SK-N-SH treated with all-trans-retinoic acid at 6 μM for 48 hours (cell line): ENCODE measurements around the gene SLC25A36.

ENCODE experiments used
- ATAC-seq: fragments of 200-7000 bp; cut with Tn5 transposase; 3 replicates; pipeline ENCODE4 v1.9.1; 2020; ENCODE audit warnings: mild to moderate bottlenecking, moderate library complexity
- ARNTL ChIP-seq: fragments of 450-650 bp; formaldehyde crosslinking; IDR thresholded peaks from 2 replicates; pipeline ENCODE4 v1.5.0; 2020; ENCODE audit warnings: low read depth, mild to moderate bottlenecking, moderate library complexity, borderline replicate concordance
- CREB5 ChIP-seq: fragments of 250-450 bp; sonication (Bioruptor Pico); IDR thresholded peaks from 2 replicates; pipeline ENCODE4 v1.5.1; 2020; ENCODE audit warnings: low read depth, mild to moderate bottlenecking, moderate library complexity
- CSDC2 ChIP-seq: fragments of 250-450 bp; sonication (Bioruptor Pico); IDR thresholded peaks from 2 replicates; pipeline ENCODE4 v1.5.0; 2020; ENCODE audit warnings: mild to moderate bottlenecking, moderate library complexity
- ESRRG ChIP-seq: fragments of 250-450 bp; sonication (Bioruptor Pico); IDR thresholded peaks from 2 replicates; pipeline ENCODE4 v1.6.1; 2021; ENCODE audit warnings: mild to moderate bottlenecking
- GLIS3 ChIP-seq: fragments of 250-450 bp; sonication (Bioruptor Pico); IDR thresholded peaks from 2 replicates; pipeline ENCODE4 v1.5.0; 2020; ENCODE audit warnings: mild to moderate bottlenecking, moderate library complexity
- ISL1 ChIP-seq: fragments of 250-450 bp; sonication (Bioruptor Pico); IDR thresholded peaks from 2 replicates; pipeline ENCODE4 v2.1.2; 2022; ENCODE audit warnings: mild to moderate bottlenecking, moderate library complexity
- PPARA ChIP-seq: fragments of 250-450 bp; sonication (Bioruptor Pico); IDR thresholded peaks from 2 replicates; pipeline ENCODE4 v1.5.0; 2020; ENCODE audit warnings: mild to moderate bottlenecking, borderline replicate concordance
- RARB ChIP-seq: fragments of 250-450 bp; sonication (Bioruptor Pico); IDR thresholded peaks from 2 replicates; pipeline ENCODE4 v1.8.0; 2021; ENCODE audit warnings: mild to moderate bottlenecking, moderate library complexity
- SNAI2 ChIP-seq: fragments of 250-450 bp; sonication (Bioruptor Pico); IDR thresholded peaks from 2 replicates; pipeline ENCODE4 v1.5.0; 2020; ENCODE audit warnings: mild to moderate bottlenecking, moderate library complexity
- TCF4 ChIP-seq: fragments of 250-450 bp; sonication (Bioruptor Pico); IDR thresholded peaks from 2 replicates; pipeline ENCODE4 v1.8.0; 2021; ENCODE audit warnings: mild to moderate bottlenecking, moderate library complexity, borderline replicate concordance
- TOX ChIP-seq: fragments of 250-450 bp; sonication (Bioruptor Pico); IDR thresholded peaks from 2 replicates; pipeline ENCODE4 v1.8.0; 2021; ENCODE audit warnings: mild to moderate bottlenecking, moderate library complexity, borderline replicate concordance
- ZC3H10 ChIP-seq: fragments of 250-450 bp; sonication (Bioruptor Pico); IDR thresholded peaks from 2 replicates; pipeline ENCODE4 v1.5.1; 2021; ENCODE audit warnings: mild to moderate bottlenecking, moderate library complexity
- ZFP3 ChIP-seq: fragments of 250-450 bp; sonication (Bioruptor Pico); IDR thresholded peaks from 2 replicates; pipeline ENCODE4 v1.5.0; 2020; ENCODE audit warnings: mild to moderate bottlenecking, moderate library complexity
- ZFP30 ChIP-seq: fragments of 450-650 bp; formaldehyde crosslinking; IDR thresholded peaks from 2 replicates; pipeline ENCODE4 v1.5.0; 2022; ENCODE audit warnings: mild to moderate bottlenecking, moderate library complexity
- ZNF565 ChIP-seq: fragments of 450-650 bp; formaldehyde crosslinking; conservative IDR thresholded peaks from 2 replicates; pipeline ENCODE4 v1.5.0; 2020; ENCODE audit warnings: low read depth, mild to moderate bottlenecking, moderate library complexity
- ZNF70 ChIP-seq: fragments of 450-650 bp; formaldehyde crosslinking; IDR thresholded peaks from 2 replicates; pipeline ENCODE4 v1.5.0; 2020; ENCODE audit warnings: mild to moderate bottlenecking, moderate library complexity
- ZNF8 ChIP-seq: fragments of 450-650 bp; formaldehyde crosslinking; IDR thresholded peaks from 2 replicates; pipeline ENCODE4 v1.5.0; 2020; ENCODE audit warnings: mild to moderate bottlenecking, moderate library complexity
- TF ChIP-seq, protein P1 (sequence below): fragments of 250-450 bp; sonication (Bioruptor Pico); IDR thresholded peaks from 2 replicates; pipeline ENCODE4 v1.5.1; 2021; ENCODE audit warnings: mild to moderate bottlenecking, moderate library complexity
- TF ChIP-seq, protein P2 (sequence below): fragments of 250-450 bp; sonication (Bioruptor Pico); IDR thresholded peaks from 2 replicates; pipeline ENCODE4 v1.8.0; 2021; ENCODE audit warnings: low read depth, mild to moderate bottlenecking, moderate library complexity, borderline replicate concordance
- TF ChIP-seq, protein P3 (sequence below): fragments of 250-450 bp; sonication (Bioruptor Pico); IDR thresholded peaks from 2 replicates; pipeline ENCODE4 v1.8.0; 2020; ENCODE audit warnings: mild to moderate bottlenecking, moderate library complexity, borderline replicate concordance
- TF ChIP-seq, protein P4 (sequence below): fragments of 250-450 bp; sonication (Bioruptor Pico); IDR thresholded peaks from 2 replicates; pipeline ENCODE4 v1.5.0; 2020; ENCODE audit warnings: mild to moderate bottlenecking, moderate library complexity

Gene SLC25A36

GRCh38 chr3:140943781-140944552 is 2.3 kb downstream of the SLC25A36 start:
- ATAC-seq: no peak
- no peak for TF ChIP-seq ZFP3
- TF ChIP-seq, protein P1, sequence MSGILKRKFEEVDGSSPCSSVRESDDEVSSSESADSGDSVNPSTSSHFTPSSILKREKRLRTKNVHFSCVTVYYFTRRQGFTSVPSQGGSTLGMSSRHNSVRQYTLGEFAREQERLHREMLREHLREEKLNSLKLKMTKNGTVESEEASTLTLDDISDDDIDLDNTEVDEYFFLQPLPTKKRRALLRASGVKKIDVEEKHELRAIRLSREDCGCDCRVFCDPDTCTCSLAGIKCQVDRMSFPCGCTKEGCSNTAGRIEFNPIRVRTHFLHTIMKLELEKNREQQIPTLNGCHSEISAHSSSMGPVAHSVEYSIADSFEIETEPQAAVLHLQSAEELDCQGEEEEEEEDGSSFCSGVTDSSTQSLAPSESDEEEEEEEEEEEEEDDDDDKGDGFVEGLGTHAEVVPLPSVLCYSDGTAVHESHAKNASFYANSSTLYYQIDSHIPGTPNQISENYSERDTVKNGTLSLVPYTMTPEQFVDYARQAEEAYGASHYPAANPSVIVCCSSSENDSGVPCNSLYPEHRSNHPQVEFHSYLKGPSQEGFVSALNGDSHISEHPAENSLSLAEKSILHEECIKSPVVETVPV (CRISPR knock-in tag): no peak
- TF ChIP-seq, all 23 proteins: peak for 0

DNA sequence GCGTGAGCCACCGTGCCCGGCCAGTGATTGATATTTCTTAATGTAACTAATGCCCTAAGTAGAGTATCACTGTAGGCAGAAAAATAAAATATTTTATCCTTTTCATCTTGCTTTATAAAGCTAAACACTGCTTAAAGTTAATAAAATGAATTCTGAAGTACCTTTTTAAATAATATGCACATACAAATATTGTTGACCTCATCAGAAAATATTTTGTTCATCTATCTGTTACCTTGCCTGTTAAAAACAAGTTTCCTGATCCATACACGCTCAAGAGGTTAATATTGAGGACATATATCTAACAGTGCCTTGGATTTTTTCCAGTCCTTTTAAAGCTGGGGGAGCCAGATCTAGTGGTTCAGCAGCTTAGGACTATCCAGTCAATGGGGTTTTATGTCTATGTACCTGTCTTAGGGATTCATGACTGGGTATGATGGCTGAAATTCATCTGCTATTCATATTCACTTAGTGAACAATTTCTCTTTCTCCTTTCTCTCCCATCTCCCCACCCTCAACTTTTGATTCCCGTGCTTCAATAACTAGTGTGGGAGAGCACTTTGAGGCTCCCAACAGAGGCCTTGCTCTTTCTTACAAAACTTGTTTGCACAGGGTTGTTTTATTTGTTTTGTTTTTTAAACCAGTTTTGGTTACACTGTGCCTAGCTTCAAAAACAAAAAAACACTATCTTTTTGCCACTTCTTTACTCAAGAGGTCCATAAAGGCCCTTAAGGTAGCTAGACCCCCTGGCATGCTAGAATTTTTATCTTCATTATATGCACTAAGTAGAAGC is 7.0 kb downstream of the SLC25A36 start:
- ATAC-seq: no peak
- TF ChIP-seq, protein P2, sequence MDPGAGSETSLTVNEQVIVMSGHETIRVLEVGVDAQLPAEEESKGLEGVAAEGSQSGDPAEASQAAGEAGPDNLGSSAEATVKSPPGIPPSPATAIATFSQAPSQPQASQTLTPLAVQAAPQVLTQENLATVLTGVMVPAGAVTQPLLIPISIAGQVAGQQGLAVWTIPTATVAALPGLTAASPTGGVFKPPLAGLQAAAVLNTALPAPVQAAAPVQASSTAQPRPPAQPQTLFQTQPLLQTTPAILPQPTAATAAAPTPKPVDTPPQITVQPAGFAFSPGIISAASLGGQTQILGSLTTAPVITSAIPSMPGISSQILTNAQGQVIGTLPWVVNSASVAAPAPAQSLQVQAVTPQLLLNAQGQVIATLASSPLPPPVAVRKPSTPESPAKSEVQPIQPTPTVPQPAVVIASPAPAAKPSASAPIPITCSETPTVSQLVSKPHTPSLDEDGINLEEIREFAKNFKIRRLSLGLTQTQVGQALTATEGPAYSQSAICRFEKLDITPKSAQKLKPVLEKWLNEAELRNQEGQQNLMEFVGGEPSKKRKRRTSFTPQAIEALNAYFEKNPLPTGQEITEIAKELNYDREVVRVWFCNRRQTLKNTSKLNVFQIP (CRISPR knock-in tag): no peak
- TF ChIP-seq ZFP30 (CRISPR knock-in tag) (no peak), ESRRG (CRISPR knock-in tag) (no peak), ZNF70 (CRISPR knock-in tag) (no peak), ZNF8 (no peak), TCF4 (CRISPR knock-in tag) (no peak), RARB (CRISPR knock-in tag) (no peak), GLIS3 (CRISPR knock-in tag) (no peak), ZFP3 (no peak), ISL1 (CRISPR knock-in tag) (no peak), CSDC2 (no peak), CREB5 (CRISPR knock-in tag) (no peak), SNAI2 (CRISPR knock-in tag) (no peak)
- TF ChIP-seq, protein P1 (CRISPR knock-in tag): no peak
- TF ChIP-seq, protein P3, sequence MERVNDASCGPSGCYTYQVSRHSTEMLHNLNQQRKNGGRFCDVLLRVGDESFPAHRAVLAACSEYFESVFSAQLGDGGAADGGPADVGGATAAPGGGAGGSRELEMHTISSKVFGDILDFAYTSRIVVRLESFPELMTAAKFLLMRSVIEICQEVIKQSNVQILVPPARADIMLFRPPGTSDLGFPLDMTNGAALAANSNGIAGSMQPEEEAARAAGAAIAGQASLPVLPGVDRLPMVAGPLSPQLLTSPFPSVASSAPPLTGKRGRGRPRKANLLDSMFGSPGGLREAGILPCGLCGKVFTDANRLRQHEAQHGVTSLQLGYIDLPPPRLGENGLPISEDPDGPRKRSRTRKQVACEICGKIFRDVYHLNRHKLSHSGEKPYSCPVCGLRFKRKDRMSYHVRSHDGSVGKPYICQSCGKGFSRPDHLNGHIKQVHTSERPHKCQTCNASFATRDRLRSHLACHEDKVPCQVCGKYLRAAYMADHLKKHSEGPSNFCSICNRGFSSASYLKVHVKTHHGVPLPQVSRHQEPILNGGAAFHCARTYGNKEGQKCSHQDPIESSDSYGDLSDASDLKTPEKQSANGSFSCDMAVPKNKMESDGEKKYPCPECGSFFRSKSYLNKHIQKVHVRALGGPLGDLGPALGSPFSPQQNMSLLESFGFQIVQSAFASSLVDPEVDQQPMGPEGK: no peak
- TF ChIP-seq, protein P4, sequence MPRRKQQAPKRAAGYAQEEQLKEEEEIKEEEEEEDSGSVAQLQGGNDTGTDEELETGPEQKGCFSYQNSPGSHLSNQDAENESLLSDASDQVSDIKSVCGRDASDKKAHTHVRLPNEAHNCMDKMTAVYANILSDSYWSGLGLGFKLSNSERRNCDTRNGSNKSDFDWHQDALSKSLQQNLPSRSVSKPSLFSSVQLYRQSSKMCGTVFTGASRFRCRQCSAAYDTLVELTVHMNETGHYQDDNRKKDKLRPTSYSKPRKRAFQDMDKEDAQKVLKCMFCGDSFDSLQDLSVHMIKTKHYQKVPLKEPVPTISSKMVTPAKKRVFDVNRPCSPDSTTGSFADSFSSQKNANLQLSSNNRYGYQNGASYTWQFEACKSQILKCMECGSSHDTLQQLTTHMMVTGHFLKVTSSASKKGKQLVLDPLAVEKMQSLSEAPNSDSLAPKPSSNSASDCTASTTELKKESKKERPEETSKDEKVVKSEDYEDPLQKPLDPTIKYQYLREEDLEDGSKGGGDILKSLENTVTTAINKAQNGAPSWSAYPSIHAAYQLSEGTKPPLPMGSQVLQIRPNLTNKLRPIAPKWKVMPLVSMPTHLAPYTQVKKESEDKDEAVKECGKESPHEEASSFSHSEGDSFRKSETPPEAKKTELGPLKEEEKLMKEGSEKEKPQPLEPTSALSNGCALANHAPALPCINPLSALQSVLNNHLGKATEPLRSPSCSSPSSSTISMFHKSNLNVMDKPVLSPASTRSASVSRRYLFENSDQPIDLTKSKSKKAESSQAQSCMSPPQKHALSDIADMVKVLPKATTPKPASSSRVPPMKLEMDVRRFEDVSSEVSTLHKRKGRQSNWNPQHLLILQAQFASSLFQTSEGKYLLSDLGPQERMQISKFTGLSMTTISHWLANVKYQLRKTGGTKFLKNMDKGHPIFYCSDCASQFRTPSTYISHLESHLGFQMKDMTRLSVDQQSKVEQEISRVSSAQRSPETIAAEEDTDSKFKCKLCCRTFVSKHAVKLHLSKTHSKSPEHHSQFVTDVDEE (CRISPR knock-in tag): no peak

- ATAC-seq: no peak
- TF ChIP-seq ZFP3 (no peak), CSDC2 (no peak), ZNF565 (CRISPR knock-in tag) (no peak), ARNTL (CRISPR knock-in tag) (no peak), ZC3H10 (CRISPR knock-in tag) (no peak), SNAI2 (CRISPR knock-in tag) (no peak), GLIS3 (CRISPR knock-in tag) (no peak), ISL1 (CRISPR knock-in tag) (no peak), ZNF70 (CRISPR knock-in tag) (no peak), TOX (CRISPR knock-in tag) (no peak), TCF4 (CRISPR knock-in tag) (no peak), ESRRG (CRISPR knock-in tag) (no peak), PPARA (CRISPR knock-in tag) (no peak)
- TF ChIP-seq, protein P1 (CRISPR knock-in tag): no peak
- TF ChIP-seq, protein P3: no peak
These were observed 8.5 kb downstream of the SLC25A36 start for GRCh38 chr3:140950144-140950543.
